BLaER1 (cell line): ENCODE data around the gene PRKAG2.

Source experiments
- H3K27ac ChIP-seq: shearing (Covaris generic); formaldehyde crosslinking; 2 replicates; pipeline ENCODE4 v1.8.1; 2022
- H3K27me3 ChIP-seq: shearing (Covaris generic); formaldehyde crosslinking; 2 replicates; pipeline ENCODE4 v1.8.1; 2022
- H3K36me3 ChIP-seq: shearing (Covaris generic); formaldehyde crosslinking; 2 replicates; pipeline ENCODE4 v1.8.1; 2022
- H3K4me1 ChIP-seq: shearing (Covaris generic); formaldehyde crosslinking; 2 replicates; pipeline ENCODE4 v1.8.1; 2022
- H3K4me2 ChIP-seq: shearing (Covaris generic); formaldehyde crosslinking; 2 replicates; pipeline ENCODE4 v1.8.1; 2022
- H3K4me3 ChIP-seq: shearing (Covaris generic); formaldehyde crosslinking; 2 replicates; pipeline ENCODE4 v1.8.1; 2022
- H3K9ac ChIP-seq: shearing (Covaris generic); formaldehyde crosslinking; 2 replicates; pipeline ENCODE4 v1.8.1; 2022
- H3K9me3 ChIP-seq: shearing (Covaris generic); formaldehyde crosslinking; 2 replicates; pipeline ENCODE4 v1.8.1; 2022
- H4K20me1 ChIP-seq: shearing (Covaris generic); formaldehyde crosslinking; 2 replicates; pipeline ENCODE4 v1.8.1; 2022
- Cebpa-rat ChIP-seq: shearing (Covaris generic); IDR thresholded peaks from 2 replicates; pipeline ENCODE4 v1.8.1; 2022

The PRKAG2 gene

DNA sequence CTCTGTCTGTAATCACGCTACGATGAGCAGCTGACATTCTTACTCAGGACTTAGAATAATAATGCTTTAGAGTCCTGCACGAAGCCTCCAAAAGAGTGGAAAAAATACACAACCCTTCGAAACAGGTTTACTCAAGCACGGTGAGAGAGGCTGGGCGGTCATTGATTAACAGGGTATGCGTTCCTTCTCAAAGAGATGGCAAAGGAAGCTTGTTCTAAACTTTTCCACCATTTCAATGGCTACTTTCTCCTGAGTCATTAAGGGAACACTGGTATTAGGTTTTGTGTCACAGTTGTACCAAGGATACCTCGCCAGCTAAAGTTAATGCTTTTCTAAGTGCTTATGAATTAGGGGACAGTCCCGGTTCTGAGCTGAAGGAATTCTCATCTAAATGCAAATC, 215.3 kb downstream of the PRKAG2 start:
- peaks cover 2% of the 10 kb centered on the region; the same call in 1 of the 2 replicates for H3K4me1 ChIP-seq
- no peak overlapping the region for H3K4me2 ChIP-seq
- H3K27ac ChIP-seq, result no peak overlapping the region
- no peak overlapping the region for H3K4me3 ChIP-seq
- no peak for TF ChIP-seq Cebpa-rat
- no peaks in the 10 kb centered on the region for H3K27me3 ChIP-seq
- no peaks in the 10 kb centered on the region for H4K20me1 ChIP-seq
- no peaks in the 10 kb centered on the region for H3K36me3 ChIP-seq
- H3K9me3 ChIP-seq, result 0 out of 2 replicates have a peak, but pooled peaks cover 7% of the 10 kb centered on the region
- no peak overlapping the region for H3K9ac ChIP-seq

DNA sequence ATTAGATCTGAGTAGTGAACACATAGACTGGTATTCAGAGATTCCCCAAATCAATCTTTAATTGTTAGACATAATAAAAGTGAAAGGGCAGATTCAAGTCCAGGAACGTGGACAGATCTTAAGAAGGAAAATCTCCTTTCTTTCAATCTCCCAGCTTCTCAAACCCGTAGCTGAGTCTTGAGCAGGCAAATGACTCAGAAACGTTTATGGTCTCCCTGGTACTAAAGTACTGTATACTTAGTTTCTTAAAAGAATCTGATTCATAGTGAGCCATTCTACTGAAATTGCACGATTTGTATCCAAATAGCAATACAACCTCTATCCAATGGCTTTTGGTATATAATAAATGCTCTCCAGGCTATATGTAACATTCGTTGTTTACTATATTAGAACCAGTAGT, 216.8 kb downstream of the PRKAG2 start:
- Histone ChIP-seq H3K27ac (no peak overlapping the region), H3K4me3 (no peak overlapping the region)

DNA sequence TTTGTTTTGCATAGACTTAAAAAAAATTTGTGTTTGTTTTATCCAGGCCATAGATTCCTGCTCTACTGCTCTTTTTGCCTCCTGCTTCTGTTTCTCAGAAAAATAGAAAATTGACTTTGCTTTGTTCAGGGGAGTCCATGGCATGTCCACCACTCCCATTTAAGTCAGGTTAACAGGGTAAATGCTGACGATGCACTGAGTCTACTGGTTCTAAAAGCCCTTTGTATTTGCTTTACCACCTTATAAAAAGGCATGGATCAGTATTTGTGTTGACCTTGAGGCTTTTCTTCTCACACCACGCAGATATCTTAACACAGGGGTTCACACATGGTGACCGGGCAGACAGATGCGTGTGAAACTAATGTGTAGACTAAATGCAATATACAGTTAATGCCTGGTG, 217.7 kb downstream of the PRKAG2 start:
- Histone ChIP-seq H3K27ac (no peak overlapping the region), H3K9ac (no peak overlapping the region), H3K4me3 (no peak overlapping the region), H3K27me3 (no peaks in the 10 kb centered on the region), H3K9me3 (no peaks in the 10 kb centered on the region), H3K4me2 (no peak overlapping the region), H3K36me3 (no peaks in the 10 kb centered on the region), H3K4me1 (no peaks in the 10 kb centered on the region), H4K20me1 (no peaks in the 10 kb centered on the region)
- no peak for TF ChIP-seq Cebpa-rat

More for the DNA sequence above, 216.8 kb downstream of the PRKAG2 start:
- TF ChIP-seq Cebpa-rat, result no peak
- no peaks in the 10 kb centered on the region for H3K9me3 ChIP-seq
- H4K20me1 ChIP-seq, result no peaks in the 10 kb centered on the region
- H3K36me3 ChIP-seq, result no peaks in the 10 kb centered on the region
- H3K27me3 ChIP-seq, result no peaks in the 10 kb centered on the region
- no peak overlapping the region for H3K9ac ChIP-seq
- no peaks in the 10 kb centered on the region for H3K4me1 ChIP-seq
- H3K4me2 ChIP-seq, result no peak overlapping the region

DNA sequence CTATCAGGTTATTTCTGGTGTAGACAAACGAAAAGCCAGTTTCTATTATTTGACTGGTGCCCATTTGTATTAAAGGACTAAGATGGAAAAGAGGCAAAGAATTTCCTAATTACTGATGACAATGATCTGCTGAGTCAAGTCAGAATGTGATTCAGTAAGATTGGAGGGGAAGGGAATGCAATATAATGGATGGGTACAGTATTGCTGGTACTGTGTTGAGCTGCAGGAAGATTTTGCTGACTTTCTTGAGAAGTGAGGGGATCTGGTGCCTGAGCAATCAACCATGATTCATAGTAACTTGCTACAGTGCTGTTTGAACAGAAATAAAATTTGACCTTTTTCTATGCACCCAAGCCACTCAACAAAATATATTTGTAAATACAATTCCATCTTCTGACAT, 218.1 kb downstream of the PRKAG2 start:
- no peaks in the 10 kb centered on the region for H3K4me1 ChIP-seq
- H3K4me2 ChIP-seq, result no peak overlapping the region

DNA sequence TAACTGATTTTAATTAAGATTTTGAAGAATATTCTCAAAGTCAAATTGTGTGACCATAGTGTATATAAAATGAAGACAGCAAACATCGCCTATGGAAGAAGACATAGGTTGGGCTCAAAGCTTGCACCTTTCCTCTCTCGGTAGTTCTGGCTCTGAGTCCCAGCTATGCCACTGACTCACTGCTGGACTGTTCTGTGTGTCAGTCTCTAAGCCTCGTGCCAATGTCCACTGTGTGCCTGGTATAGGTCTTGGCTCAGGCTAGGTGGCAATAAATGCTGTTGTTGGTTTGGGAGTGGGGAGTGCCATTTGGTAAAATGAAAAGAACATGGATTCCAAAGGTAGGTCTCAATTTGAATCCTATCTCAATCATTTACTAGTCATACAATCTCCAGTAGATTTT, 219.7 kb downstream of the PRKAG2 start:
- Histone ChIP-seq H3K27me3 (no peaks in the 10 kb centered on the region), H3K27ac (no peak overlapping the region), H3K9me3 (no peaks in the 10 kb centered on the region)

More for the DNA sequence above, 218.1 kb downstream of the PRKAG2 start:
- Histone ChIP-seq H3K27me3 (no peaks in the 10 kb centered on the region), H3K9ac (no peak overlapping the region), H3K36me3 (no peaks in the 10 kb centered on the region), H4K20me1 (no peaks in the 10 kb centered on the region), H3K4me3 (no peak overlapping the region), H3K9me3 (no peaks in the 10 kb centered on the region), H3K27ac (no peak overlapping the region)
- no peak for TF ChIP-seq Cebpa-rat

DNA sequence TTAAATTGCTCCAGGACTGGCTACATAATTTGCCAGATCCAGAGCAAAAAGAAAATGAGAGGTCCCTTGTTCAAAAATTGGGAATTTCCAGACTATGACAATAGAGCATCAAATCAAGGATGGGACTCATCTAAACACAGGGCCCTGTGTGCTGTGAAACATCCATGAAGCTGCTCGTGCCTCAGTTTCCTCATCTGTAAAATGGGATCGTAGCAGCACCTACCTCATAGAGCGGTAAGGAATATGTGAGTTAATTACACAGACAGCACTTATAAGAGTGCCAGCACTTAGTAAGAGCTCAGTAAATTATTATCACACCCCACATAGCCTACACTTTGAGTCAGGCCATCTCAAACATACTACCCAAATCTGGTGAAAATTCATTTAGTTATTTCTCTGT, 221.4 kb downstream of the PRKAG2 start:
- Histone ChIP-seq H4K20me1 (no peaks in the 10 kb centered on the region), H3K9me3 (no peaks in the 10 kb centered on the region), H3K4me3 (no peak overlapping the region), H3K36me3 (no peaks in the 10 kb centered on the region), H3K9ac (no peak overlapping the region), H3K4me2 (no peak overlapping the region), H3K27ac (no peak overlapping the region), H3K4me1 (no peaks in the 10 kb centered on the region), H3K27me3 (no peaks in the 10 kb centered on the region)
- no peak for TF ChIP-seq Cebpa-rat

More for the DNA sequence above, 219.7 kb downstream of the PRKAG2 start:
- H3K9ac ChIP-seq, result no peak overlapping the region
- no peaks in the 10 kb centered on the region for H3K4me1 ChIP-seq
- no peak overlapping the region for H3K4me3 ChIP-seq
- no peak for TF ChIP-seq Cebpa-rat
- H3K4me2 ChIP-seq, result no peak overlapping the region
- no peaks in the 10 kb centered on the region for H4K20me1 ChIP-seq
- no peaks in the 10 kb centered on the region for H3K36me3 ChIP-seq

DNA sequence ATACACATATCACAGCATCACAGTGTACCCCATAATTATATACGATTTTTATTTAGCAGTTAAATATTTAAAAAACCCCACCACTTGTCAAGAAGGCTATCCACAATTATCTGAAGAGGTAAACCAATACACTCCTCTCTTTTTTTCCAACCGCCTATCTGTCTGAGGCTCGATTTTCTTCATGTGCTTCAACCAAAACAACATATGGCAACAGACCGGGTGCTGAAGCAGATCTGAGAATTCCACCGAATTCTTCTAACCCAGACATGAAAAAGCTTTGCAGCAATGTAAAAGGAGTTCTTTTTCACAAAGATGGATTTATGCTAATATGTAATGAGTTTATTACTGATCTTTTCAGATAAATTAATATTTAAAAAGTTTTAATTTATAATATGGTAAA, 224.8 kb downstream of the PRKAG2 start:
- no peak for TF ChIP-seq Cebpa-rat
- H3K4me2 ChIP-seq, result no peak overlapping the region

DNA sequence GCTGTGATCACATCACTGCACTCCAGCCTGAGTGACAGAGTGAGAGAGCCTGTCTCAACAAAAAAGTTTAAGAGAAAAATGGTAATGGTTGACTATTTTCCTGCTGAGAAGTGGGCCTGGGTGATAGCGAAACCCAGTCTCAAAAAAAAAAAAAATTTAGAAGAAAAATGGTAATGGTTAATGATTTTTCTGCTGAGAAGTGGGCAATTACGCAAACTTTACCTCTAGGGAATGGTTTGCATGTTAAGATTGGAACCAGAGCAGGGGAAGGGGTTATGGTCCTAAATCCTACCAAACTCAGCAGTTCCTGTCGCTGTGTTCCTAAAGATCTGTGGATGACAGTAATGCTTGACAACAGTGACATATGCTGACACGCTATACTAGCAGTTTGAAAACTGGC, 226.8 kb downstream of the PRKAG2 start:
- H4K20me1 ChIP-seq, result no peaks in the 10 kb centered on the region
- no peaks in the 10 kb centered on the region for H3K27me3 ChIP-seq
- H3K4me2 ChIP-seq, result no peak overlapping the region
- peaks cover 2% of the 10 kb centered on the region; the same call in 1 of the 2 replicates for H3K9me3 ChIP-seq
- H3K27ac ChIP-seq, result no peak overlapping the region
- no peak overlapping the region for H3K9ac ChIP-seq
- H3K4me1 ChIP-seq, result no peaks in the 10 kb centered on the region
- 0 out of 2 replicates have a peak, but pooled peaks have one; percentile 62 for TF ChIP-seq Cebpa-rat
- H3K36me3 ChIP-seq, result peaks cover 2% of the 10 kb centered on the region; the same call in 1 of the 2 replicates
- H3K4me3 ChIP-seq, result no peak overlapping the region

More for the DNA sequence above, 224.8 kb downstream of the PRKAG2 start:
- Histone ChIP-seq H4K20me1 (no peaks in the 10 kb centered on the region), H3K27ac (no peak overlapping the region), H3K9ac (no peak overlapping the region), H3K4me1 (no peaks in the 10 kb centered on the region), H3K27me3 (no peaks in the 10 kb centered on the region), H3K36me3 (no peaks in the 10 kb centered on the region), H3K4me3 (no peak overlapping the region), H3K9me3 (no peaks in the 10 kb centered on the region)

DNA sequence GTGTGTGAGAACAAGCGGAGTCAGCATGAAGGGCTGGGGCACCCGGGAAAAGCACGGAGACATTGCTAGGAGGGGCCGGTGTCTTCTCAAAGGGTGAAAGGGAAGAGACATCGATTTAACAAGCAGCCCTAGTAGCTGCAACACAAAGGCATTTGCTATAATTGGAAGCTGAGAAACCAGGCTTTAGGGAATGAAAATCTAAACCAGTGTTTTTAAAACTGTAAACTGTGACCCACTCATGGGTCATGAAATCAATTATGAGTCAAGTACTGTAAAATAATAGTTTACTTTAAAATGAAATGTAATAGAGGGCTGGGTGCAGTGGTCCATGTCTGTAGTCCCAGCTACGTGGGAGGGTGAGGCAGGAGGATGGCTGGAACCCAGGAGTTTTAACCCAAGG, 228.5 kb downstream of the PRKAG2 start:
- H3K4me3 ChIP-seq, result no peak overlapping the region
- no peak overlapping the region for H3K9ac ChIP-seq
- H3K27me3 ChIP-seq, result no peaks in the 10 kb centered on the region
- H4K20me1 ChIP-seq, result no peaks in the 10 kb centered on the region
- H3K4me2 ChIP-seq, result no peak overlapping the region
- no peaks in the 10 kb centered on the region for H3K4me1 ChIP-seq
- no peak overlapping the region for H3K27ac ChIP-seq
- peaks cover 4% of the 10 kb centered on the region; the same call in 1 of the 2 replicates for H3K36me3 ChIP-seq
- peaks cover 10% of the 10 kb centered on the region; the same call in 1 of the 2 replicates for H3K9me3 ChIP-seq
- no peak for TF ChIP-seq Cebpa-rat

DNA sequence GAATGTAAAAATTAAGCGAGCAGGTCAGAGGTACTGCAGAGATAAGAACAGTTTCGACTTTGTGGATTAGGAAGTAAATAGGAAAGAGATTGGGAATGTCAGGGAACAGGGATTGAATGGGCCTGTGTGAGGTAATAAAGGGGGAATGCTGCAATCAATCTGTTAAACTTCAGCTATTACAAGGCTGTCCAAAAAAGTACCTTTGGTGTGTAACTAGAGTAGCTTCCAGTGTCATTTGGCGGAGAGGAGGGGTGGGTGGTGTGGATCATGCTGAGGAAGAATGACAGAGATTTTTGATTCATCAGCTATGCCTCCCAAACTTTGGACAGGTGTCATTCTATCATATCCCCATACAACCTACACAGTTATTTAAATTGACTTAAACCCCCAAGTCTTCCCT, 229.0 kb downstream of the PRKAG2 start:
- Histone ChIP-seq H3K4me3 (no peak overlapping the region), H3K4me1 (no peaks in the 10 kb centered on the region), H3K27me3 (no peaks in the 10 kb centered on the region), H3K9me3 (peaks cover 10% of the 10 kb centered on the region; the same call in 1 of the 2 replicates), H4K20me1 (no peaks in the 10 kb centered on the region), H3K27ac (no peak overlapping the region), H3K36me3 (peaks cover 4% of the 10 kb centered on the region; the same call in 1 of the 2 replicates), H3K9ac (no peak overlapping the region), H3K4me2 (no peak overlapping the region)
- no peak for TF ChIP-seq Cebpa-rat

DNA sequence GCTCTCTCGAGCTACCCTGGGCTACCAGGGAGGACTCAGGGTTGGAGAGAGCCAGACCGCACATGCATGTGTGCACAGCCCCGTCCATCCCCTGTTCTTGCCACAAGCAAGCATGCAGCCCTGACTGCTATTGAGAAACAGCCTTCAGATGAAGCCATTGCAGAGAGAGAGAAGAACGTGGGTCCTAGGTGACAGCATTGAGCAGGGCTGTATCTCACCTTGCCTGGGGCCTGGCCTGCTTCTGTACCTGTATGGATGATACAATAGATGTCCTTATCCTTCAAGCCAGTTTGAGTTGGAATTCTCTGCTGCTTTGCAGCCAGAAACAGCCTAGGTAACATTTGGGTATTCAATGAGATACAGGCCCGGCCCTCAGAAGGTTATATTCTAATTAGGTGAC, 229.9 kb downstream of the PRKAG2 start:
- no peak overlapping the region for H3K27ac ChIP-seq
- no peak for TF ChIP-seq Cebpa-rat
- H4K20me1 ChIP-seq, result no peaks in the 10 kb centered on the region
- no peaks in the 10 kb centered on the region for H3K27me3 ChIP-seq
- no peaks in the 10 kb centered on the region for H3K4me1 ChIP-seq
- no peak overlapping the region for H3K4me3 ChIP-seq
- peaks cover 4% of the 10 kb centered on the region; the same call in 1 of the 2 replicates for H3K36me3 ChIP-seq
- H3K4me2 ChIP-seq, result no peak overlapping the region
- peaks cover 10% of the 10 kb centered on the region; the same call in 1 of the 2 replicates for H3K9me3 ChIP-seq
- no peak overlapping the region for H3K9ac ChIP-seq
